Measurements from ENCODE around the gene AK9. TPM values are rescaled to one million over a fixed set of nuclear protein-coding genes. Genes with fewer than 3 reads are reported as not detected.

The AK9 gene
- total and polyA plus RNA-seq, 2 of the 8 experiments (the other 6 are each of a cell fraction or from before 2014, with no cell fraction given): 1.8 to 2.2 TPM

- Histone ChIP-seq H4K20me1 (replicated peaks in 1 of 2; ENCODE audit: control insufficient read depth in 1 of 2, insufficient read depth in 2 of 2, low read length in 2 of 2) (no peaks in the 10 kb centered on the region), H2AFZ (ENCODE audit: low read length) (no peak overlapping the region), H3K18ac (ENCODE audit: extremely low read depth, low read length) (no peak overlapping the region), H3K9ac (replicated peaks in 1 of 4; ENCODE audit: extremely low read depth in 1 of 4, low read depth in 3 of 4, low read length in 3 of 4) (no peak overlapping the region), H3K9me3 (ENCODE audit: insufficient read depth in 2 of 2, low read depth in 1 of 2, low read length in 1 of 2) (no peaks in the 10 kb centered on the region), H3K14ac (ENCODE audit: insufficient read length) (no peak overlapping the region), H3K4ac (replicated peaks; ENCODE audit: insufficient read length, low read depth, low read length) (no peak overlapping the region), H4K8ac (ENCODE audit: extremely low read depth, insufficient read depth, low read length) (no peak overlapping the region), H4K5ac (ENCODE audit: insufficient read length, low read depth, low read length) (no peak overlapping the region), H3K4me2 (ENCODE audit: insufficient read depth in 1 of 2, low read depth in 2 of 2, low read length in 2 of 2) (no peak overlapping the region), H2BK120ac (replicated peaks; ENCODE audit: low read depth, low read length) (no peak overlapping the region), H3K23ac (ENCODE audit: insufficient read length) (no peak overlapping the region), H2BK20ac (ENCODE audit: low read length) (no peak overlapping the region), H3K27me3 (replicated peaks in 1 of 4; ENCODE audit: control insufficient read depth in 3 of 4, extremely low read depth in 1 of 4, insufficient read depth in 3 of 4, low read length in 3 of 4) (no peaks in the 10 kb centered on the region), H3K56ac (replicated peaks; ENCODE audit: insufficient read length, low read depth, low read length) (no peak overlapping the region), H3K36me3 (ENCODE audit: control insufficient read depth in 2 of 4, insufficient read depth in 4 of 4, low read length in 3 of 4) (no peaks in the 10 kb centered on the region), H3K4me3 (ENCODE audit: extremely low read depth in 1 of 4, insufficient read depth in 2 of 4, low read depth in 3 of 4, low read length in 4 of 4) (no peak overlapping the region), H3K79me1 (ENCODE audit: low read depth, low read length) (no peaks in the 10 kb centered on the region), H4K91ac (replicated peaks; ENCODE audit: insufficient read length, low read length) (no peak overlapping the region), H2BK15ac (ENCODE audit: low read length) (no peak overlapping the region), H3K23me2 (ENCODE audit: low read depth, low read length) (no peaks in the 10 kb centered on the region), H3K79me2 (ENCODE audit: control insufficient read depth in 1 of 2, insufficient read depth in 2 of 2, low read length in 2 of 2) (no peaks in the 10 kb centered on the region), H2BK12ac (ENCODE audit: low read depth, low read length) (no peak overlapping the region), H3K4me1 (replicated peaks in 1 of 4; ENCODE audit: control insufficient read depth in 3 of 4, insufficient read depth in 4 of 4, low read length in 3 of 4) (no peaks in the 10 kb centered on the region), H2AK5ac (ENCODE audit: low read depth, low read length) (no peak overlapping the region), H2BK5ac (ENCODE audit: low read depth, low read length) (no peak overlapping the region), H3K27ac (ENCODE audit: low read depth, low read length) (no peak overlapping the region)
- no peak for FAIRE-seq
- TF ChIP-seq SIRT6 (IDR thresholded peaks at IDR 0.05; ENCODE audit: low read length) (no peak), BCL11A (IDR thresholded peaks at IDR 0.05; ENCODE audit: low read depth in 2 of 2, low read length in 2 of 2) (no peak), TEAD4 (IDR thresholded peaks at IDR 0.05; ENCODE audit: low read depth, low read length) (no peak), CBX8 (IDR thresholded peaks at IDR 0.05; ENCODE audit: borderline replicate concordance, low read depth, low read length) (no peak), RAD21 (IDR thresholded peaks at IDR 0.05 in 1 of 2, conservative IDR thresholded peaks at IDR 0.05 in 1 of 2; ENCODE audit: low read depth in 2 of 2, low read length in 2 of 2) (no peak), TAF1 (IDR thresholded peaks at IDR 0.05; ENCODE audit: low read depth, low read length) (no peak), MAX (IDR thresholded peaks at IDR 0.05) (no peak), ZNF274 (IDR thresholded peaks at IDR 0.05; ENCODE audit: borderline replicate concordance, extremely low read depth, low read length) (no peak)
- 89 to 100% methylated on average over 2 to 6 of the region's 6 CpGs for WGBS, 2 experiments (ENCODE audit: extremely low coverage in 1 of 2, insufficient coverage in 1 of 2, insufficient read length in 1 of 2, insufficient replicate concordance in 2 of 2, low coverage in 1 of 2, low lambda C conversion rate in 2 of 2, missing lambda C conversion rate in 1 of 2)
- DNase-seq (ENCODE audit: low read depth in 1 of 2, low spot score in 2 of 2): no peak
- ChIA-PET CTCF (ENCODE audit: partially characterized antibody) (interaction anchor here (1.0 to 1.1 kb wide), 2 partner anchors 11 to 16 kb away, joined by 4 read pairs; no protein-coding TSS in a partner anchor), POLR2A (ENCODE audit: partially characterized antibody) (no interaction called here)
These were observed 35.2 kb downstream of the AK9 start for GRCh38 chr6:109655761-109656262.
